NOMO-1 treated with DMSO at 0.1 percent for 48 hours (cell line): ENCODE results near the gene LRRC8A.
"Not testable (repeated sequence)": the region's sequence is repeated elsewhere in the genome, so short reads cannot be mapped to it uniquely, and the experiment has no call there.

Experiments
- DNase-seq: peaks from one replicate; lab custom pipeline; 2025; ENCODE audit not compliant: unreplicated experiment; lab: John Stamatoyannopoulos, UW

The LRRC8A gene

DNA sequence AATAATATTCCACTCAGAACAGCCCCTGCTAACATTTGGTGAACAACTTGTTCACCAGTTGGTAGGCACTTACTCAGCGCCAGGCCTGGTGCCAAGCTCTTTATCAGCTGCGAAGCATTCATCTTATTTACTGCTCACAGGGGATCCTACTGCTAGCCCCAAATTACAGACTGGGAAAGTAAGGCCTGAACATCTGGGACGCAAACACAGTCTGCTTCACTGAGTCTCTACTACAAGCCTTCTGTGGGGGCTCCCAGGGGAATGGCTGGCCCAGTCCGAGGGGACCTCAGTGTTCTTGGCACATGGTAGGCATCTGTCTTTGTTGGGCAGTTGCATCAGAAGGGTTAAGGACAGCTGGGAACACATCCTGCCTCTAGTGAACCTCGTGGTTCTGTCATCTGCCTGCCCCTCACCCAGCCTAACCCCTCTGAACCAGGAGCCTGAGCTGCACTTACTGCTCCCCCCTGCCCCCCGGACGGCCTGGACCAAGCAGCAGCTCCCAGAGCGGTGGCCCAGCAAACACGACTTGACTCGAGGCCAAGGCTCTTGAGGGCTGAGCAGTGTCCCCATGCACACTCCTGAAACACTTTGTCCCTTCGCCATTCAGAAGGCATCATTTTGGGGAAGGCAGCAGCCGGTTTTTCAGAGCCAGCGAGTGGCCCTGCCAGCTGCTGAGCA lies 38.6 kb downstream of the LRRC8A start, which contains the start of gene PHYHD1:
PHYHD1 (plus strand) TSS at position 602 of the 678 bp plus-strand sequence. CDS start 1,342 bp downstream, outside the sequence.
- no peak for DNase-seq

DNA sequence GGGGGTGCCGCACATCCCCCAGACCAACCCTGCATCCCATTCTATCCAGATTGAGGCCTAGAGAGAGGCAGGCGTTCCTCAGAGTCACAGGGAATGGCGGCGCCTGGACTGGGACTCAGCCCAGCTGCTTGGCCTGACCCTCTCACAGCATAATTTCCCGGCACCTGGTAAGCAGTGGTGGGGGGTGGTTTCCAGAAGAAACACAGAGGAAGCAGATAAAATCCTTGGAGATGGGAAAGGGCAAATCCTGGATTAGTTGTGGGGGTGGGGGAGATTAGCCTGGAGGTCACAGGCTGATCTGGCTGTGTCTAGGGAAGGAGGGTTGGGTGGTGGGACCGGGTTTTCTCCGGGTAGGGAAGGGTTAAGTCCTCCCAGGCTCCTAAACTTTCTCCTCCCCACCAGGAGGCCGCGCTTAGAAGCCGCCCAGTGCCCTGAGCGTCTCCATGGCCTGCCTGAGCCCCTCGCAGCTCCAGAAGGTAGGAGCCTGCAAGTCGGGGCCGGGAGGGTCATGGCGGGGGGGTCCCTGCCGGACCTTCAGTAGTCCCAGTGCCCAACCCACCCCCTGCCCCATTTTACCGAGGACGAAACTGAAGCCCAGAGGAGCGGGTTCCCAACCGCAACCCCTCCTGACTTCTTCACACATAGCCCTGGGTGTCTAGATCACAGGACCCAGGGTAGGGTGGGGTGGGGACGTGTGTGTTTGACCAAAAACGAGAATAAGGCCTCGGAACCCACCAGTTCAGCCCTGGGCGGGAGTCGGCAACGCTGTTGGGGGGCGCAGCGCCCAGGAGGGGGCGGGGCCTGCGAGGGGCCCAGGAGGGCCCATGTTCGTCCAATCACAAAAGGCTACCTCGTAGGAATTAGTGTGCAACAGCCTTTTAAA lies 40.2 kb downstream of the LRRC8A start:
- DNase-seq, result no peak

DNA sequence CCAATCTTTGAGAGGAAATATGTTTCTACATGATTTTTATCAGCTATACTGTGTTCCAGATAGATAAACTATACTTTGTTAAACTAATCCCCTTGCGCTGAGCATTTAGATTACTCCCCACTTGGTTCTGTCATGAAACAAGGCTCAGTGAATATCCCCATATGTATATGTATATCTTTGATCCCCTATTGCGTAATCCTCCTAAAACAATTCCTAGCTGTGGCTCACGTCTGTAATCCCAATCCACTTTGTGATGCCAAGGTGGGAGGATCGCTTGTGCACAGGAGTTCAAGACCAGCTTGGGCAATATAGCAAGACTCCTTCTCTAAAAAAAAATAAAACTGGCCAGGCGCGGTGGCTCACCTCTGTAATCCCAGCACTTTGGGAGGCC lies 41.6 kb downstream of the LRRC8A start:
- DNase-seq, result no peak

DNA sequence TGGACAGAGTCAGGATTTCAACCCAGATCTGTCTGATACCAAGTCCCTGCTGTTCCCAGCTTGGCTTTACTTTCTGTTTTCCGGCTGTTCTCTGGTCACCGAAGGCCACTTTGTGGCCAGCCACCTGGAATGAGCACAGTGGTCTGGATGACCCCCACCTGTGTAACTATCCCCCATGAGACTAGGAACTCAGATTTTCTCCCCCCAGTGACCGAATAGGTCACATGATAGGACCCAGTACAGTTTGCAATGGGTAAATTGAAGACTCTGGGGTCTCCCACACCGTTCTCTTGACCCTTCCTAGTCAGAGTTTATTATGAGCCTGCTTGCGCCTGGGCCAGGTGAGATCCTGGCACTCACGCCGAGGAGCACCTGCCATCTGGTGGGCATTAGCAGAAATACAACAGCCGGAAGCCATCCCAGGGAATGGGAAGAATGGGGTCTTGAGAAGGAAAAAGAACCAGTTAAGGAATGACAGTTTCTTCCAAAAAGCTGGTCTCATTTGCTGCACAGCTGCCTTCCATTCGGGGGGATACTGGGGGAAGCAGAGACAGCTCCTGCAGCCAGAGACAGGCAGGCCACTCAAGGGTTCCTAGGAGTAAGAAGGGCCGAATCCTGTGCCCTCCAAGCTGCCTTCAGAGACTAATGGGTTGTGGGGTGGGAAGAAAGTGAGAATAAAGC lies 45.9 kb downstream of the LRRC8A start:
- DNase-seq, result no peak

DNA sequence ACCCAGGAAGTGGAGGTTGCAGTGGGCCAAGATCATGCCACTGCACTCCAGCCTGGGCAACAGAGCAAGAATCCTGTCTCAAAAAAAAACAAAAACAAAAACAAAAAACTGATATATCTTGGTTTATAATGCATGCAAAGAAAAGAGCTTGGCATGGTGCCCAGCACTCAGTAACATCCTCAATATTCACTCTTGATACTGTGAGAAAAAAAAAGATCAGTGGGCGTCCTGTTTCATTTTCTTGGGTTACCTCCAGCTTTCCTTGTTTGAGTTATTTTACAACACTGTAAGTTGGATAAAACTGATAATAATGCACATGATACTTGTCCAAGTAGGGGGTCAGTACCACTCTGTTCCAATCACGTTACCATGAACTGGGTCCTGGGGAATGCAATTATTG lies 46.7 kb downstream of the LRRC8A start:
- DNase-seq, result no peak

DNA sequence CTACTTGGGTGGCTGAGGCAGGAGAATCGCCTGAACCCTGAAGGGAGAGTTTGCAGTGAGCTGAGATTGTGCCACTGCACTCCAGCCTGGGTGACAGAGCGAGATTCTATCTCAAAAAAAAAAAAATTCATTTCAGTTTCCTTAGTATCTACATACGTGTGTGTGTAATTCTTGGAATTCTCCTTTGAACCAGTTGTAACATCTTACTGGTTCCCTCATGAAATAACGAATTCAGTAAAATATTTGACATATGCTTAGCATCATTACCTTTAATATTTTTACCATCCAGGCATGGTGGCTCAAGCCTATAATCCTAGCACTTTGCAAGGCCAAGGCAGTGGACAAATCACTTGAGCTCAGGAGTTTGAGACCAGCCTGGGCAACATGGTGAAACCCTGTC lies 47.6 kb downstream of the LRRC8A start:
- no peak for DNase-seq

DNA sequence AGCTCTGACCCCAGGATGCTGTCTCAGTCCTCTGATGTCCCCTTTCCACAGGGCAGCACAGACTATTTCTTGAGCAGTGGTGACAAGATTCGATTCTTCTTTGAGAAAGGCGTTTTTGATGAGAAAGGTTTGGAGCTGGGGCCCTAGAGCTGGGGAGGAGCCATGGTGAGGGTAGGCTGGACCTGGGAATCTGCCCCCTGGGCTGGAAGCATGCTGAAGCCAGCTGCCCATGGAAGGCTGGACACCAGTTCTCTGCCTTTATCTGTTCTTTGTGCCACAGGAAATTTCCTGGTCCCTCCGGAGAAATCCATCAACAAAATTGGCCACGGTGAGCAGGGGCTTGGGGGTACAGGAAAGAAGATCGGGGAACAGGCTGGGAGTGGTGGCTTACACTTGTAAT lies 51.8 kb downstream of the LRRC8A start:
- DNase-seq, result no peak

DNA sequence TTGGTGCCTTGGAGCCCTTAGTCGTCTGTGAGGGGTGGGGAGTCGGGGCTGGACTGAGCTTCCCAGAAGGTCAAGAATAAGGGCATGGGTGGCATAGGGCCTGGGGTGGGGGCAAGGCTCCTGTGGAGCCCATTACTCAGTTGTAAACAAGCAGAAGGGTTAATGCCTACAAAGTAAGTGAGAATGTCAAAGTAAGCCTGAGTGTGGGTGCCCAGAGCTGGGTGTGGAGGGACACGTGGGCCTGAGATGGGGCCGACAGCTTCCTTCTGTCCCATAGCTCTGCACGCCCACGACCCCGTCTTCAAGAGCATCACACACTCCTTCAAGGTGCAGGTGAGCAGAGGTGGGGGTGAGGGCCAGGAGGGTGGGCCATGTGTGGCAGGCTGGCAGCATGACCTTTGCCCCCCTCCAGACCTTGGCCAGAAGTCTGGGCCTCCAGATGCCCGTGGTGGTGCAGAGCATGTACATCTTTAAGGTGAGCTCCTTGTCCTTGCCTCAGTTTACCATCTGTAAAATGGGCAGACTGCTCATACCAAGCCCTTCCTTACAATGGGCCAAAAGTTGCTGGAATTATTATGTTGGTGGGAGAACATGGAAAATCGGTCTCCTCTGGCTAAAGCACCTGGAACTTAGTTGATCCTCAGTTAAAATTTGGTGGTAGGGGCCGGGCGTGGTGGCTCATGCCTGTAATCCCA lies 54.4 kb downstream of the LRRC8A start:
- no peak for DNase-seq

DNA sequence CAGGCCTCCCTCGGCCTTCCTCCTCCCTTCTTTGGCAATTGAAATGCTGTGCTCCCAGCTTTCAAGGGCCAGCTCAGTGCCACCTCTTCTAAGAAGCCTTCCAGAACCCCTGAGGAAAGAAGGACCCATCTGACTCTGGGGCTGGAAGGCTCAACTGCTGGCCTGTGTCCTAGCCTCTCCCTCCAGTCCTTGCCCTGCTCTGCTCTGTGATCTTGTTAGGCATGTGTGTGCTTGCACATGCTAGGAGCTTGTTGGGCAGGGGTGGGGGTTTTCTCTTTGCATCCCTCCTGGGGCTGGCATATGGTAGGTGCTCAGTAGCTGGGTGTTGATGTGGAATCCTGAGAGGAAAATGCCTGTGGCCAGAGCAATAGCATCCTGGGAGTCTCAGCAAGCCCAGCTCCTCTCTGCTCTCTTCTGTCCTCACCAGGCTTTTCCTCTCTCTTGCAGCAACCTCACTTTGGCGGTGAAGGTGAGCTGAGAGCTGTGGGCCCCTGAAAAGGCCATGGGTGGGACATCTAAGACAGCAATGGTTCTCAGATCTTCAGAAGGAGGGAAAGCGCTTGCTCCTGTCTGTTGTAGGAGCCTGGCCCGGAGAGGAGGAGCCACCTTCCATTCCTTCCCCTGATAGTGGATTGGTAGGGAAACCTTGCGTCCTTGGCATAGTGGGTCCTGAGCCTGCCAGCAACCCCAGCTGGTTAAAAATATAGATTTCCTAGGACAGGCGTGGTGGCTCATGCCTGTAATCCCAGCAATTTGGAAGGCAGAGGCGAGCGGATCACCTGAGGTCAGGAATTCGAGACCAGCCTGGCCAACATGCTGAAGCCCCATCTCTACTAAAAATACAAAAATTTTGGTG lies 55.6 kb downstream of the LRRC8A start:
- no peak for DNase-seq

DNA sequence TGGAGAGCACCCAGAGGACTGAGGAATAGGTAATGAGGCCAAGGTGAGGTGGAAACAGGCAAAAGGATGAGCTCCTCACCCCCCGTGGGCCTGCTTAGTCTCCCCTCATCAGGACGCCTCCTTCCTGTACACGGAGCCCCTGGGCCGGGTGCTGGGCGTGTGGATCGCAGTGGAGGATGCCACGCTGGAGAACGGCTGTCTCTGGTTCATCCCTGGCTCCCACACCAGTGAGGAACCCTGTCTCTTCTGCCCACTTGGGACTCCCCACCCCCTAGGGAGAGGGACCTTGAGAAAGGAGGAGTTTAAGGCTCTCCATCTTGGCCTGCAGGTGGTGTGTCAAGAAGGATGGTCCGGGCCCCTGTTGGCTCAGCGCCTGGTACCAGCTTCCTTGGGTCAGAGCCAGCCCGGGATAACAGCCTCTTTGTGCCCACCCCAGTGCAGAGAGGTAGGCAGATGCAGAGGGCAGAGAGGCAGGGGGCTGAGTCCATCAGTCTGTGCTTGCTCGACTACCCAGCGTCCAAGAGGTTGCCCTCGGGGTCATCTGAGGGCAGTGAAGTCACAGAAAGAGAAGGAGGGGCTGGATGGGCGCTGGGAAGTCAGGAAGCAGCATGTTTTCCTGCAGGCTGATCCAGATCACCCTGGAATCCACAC lies 58.5 kb downstream of the LRRC8A start:
- no peak for DNase-seq

DNA sequence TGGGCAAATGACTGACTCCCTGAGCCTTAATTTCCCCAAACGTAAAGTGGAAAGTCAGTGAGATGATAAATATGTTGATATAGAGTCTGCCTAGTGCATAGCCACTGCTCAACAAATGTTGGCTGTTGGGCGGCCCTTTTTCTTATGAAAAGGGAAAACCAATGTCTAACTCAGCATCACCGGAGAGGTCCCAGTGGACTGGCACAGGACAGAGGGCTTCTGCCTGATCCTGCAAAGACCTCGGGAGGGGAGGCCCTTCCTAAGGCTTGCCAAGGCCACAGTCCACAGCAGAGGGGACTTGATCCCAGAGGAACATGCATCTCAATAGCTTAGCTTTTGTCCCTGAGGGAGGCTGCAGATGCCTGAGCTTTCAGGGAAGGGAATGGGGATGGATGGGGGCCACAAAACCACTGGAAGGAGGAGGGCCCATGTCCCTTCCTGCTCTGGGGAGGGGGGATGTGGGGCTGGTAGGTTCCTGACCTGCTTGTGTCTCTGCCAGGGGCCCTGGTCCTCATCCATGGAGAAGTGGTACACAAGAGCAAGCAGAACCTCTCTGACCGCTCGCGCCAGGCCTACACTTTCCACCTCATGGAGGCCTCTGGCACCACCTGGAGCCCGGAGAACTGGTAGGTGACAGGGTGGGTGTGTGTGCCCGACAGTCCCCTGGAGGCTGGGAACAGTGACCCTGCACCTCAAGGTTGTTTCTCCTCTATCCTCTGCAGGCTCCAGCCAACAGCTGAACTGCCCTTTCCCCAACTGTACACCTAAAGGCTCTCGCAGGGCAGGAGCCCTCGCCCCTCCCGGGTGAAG lies 59.2 kb downstream of the LRRC8A start:
- DNase-seq, result no peak

DNA sequence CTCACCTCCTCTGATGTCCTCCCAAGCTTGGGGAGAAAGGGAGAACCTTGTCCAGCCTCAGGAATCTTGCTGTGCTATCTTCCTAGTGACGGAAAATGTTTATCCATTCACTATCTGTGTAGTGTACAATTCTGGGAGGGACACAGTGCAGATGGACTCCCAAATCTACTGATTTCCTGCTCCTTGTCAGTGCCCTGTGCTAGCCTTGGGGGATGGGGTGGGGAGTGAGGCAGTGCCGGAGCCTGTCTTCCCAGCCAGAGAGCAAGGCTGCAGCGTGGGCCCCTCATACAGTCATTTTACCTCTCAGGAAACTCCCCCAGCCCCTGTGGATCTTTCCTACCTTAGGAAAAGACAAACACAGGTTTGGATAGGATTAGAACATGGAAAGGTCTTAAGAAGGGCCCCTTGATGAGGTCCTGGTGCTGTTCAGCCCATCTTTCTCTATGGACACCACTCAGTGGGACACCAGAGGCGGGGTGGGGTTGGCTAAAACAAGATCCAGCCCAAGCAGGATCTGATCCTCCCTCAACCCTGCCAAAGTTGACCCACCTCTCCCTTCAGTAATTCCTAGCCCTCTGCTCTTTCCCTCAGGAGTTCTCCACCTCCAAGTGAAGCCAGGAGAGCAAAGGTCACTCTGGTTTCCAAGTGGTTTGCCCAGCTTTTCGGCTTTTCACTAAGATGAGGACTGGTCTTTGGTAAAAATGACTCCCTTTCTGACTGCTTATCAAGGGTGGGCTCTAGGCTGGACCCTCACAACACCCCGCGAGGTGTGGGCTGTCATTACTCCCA lies 62.1 kb downstream of the LRRC8A start:
- DNase-seq, result no peak

DNA sequence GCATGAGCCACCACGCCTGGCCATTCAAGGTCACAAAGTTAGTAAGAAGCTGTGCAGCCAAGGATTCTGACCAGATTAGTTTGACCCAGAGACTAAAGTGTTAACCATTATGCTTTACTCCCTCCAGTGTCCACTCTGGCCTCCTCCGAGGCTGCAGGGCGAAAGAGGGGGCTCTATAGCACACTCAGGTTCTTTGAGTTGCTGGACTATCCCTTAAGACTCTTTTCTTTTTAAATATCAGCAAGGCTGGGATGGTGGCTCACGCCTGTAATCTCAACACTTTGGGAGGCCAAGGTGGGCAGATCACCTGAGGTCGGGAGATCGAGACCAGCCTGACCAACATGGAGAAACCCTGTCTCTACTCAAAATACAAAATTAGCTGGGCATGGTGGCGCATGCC lies 63.0 kb downstream of the LRRC8A start:
- DNase-seq, result not testable (repeated sequence)

DNA sequence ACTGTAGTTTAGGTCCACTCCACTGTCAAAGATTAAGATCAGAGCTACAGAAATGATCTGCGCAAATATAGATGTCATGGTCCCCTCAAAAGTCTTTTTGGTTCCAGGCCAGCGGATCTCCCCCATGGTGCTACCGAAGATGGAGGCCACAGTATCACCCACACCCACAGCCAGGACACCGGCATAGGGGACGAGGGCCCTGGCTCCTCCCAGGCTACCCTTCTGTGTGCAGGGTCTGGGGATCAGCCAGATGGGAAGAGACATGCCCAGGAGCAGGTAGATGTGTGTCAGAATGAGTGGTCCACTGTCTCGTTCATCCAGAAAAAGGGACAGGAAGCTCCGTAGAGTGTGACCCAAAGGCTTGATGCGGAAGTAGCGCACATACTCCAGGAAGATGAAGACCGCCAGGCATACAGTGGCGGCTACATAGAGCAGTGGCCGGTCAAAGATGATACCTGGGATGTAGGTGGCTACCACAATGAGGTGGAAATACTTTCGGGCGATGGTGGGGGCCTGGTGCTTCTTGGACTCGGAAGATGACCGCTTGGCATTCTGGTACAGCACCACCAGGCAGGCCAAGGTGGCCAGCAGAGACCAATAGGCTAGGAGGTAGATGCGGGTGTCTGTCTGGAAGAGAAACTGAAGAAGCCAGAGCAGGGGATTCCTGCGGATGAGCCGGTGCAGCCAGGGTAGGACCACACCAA lies 64.0 kb downstream of the LRRC8A start:
- DNase-seq, result no peak

DNA sequence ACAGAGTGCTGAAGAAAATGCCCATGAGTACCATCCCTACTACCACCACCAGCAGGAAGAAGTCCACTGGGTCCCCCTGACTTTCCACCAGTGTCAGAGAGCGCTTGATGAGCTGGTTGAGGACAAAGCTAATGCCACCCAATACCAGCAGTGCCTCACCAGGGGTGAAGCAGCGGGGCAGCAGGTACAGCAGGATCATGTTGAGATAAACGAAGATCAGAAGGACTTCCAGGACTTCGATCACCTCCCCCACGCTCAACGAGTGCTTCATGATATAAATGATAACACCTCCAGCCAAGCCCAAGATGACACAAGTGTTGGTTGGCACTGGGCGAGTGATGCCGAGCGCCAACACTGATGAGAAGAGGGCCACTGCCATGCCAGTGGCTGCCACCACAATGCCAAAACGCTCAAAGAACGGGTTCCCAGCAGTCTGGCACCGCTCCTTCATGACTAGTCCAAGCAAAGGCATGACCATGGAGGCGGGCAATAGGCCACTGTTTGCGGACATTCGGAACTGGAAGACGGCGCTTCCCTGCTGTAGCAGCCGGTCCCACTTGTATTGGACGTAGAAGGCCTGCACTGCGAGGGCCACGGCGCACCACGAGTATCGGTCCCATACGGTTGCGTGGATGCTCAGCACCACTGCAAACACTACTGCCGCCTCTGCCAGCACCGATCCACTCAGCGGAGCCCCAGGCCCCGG lies 64.8 kb downstream of the LRRC8A start:
- DNase-seq, result no peak

DNA sequence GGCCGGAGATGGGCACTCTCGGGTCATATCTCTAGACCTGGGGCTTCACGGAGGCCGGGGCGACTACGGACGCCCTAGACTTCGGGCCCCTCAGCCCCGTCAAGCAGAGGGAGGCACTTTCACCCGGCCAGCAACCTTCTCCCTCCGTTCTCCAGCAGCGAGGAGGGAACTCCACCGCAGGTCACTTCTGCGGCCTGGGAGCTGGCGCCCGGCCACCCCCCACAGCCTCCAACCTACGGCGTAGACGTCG lies 65.3 kb downstream of the LRRC8A start:
- DNase-seq, result no peak
